Daoy (cell line): Measurements from ENCODE around the gene TFAP2A. TPM values are rescaled to one million over a fixed set of nuclear protein-coding genes. Genes with fewer than 3 reads are reported as not detected.

Source experiments
- DNase-seq: peaks from one replicate; pipeline ENCODE4 v3.0.0-alpha.2; 2015; ENCODE audit warnings: low read depth
- total RNA-seq: library from RNA; depleted of rRNA; stranded (reverse); fragments of >200 nt; shearing (Covaris generic); gene quantifications from 2 replicates; pipeline ENCODE4 v1.2.3, GENCODE V29; 2014

Gene TFAP2A
- total RNA-seq, 1 experiment from 2014 or later, result 4.5 TPM

- peak; percentile 65 for DNase-seq
Measured at GRCh38 chr6:10412461-10413261, 2.2 kb downstream of the TFAP2A start.

- peak; percentile 94 for DNase-seq
Measured at GRCh38 chr6:10411971-10412460, 2.9 kb downstream of the TFAP2A start.

- DNase-seq, result no peak
Measured at GRCh38 chr6:10411131-10411970, 3.5 kb downstream of the TFAP2A start.

- DNase-seq, result no peak
Measured at GRCh38 chr6:10410207-10411050, 4.4 kb downstream of the TFAP2A start.

GRCh38 chr6:10409731-10410206, 5.1 kb downstream of the TFAP2A start:
- DNase-seq, result no peak

GRCh38 chr6:10409233-10409721, 5.6 kb downstream of the TFAP2A start:
- DNase-seq, result no peak

GRCh38 chr6:10408457-10408856, 6.4 kb downstream of the TFAP2A start:
- no peak for DNase-seq

GRCh38 chr6:10407674-10408054, 7.2 kb downstream of the TFAP2A start:
- no peak for DNase-seq

- no peak for DNase-seq
Measured at GRCh38 chr6:10407018-10407673, 7.7 kb downstream of the TFAP2A start.

GRCh38 chr6:10406556-10406955, 8.3 kb downstream of the TFAP2A start:
- DNase-seq, result no peak

- DNase-seq, result no peak
Measured at GRCh38 chr6:10405513-10405900, 9.4 kb downstream of the TFAP2A start.

GRCh38 chr6:10404799-10405512, 9.9 kb downstream of the TFAP2A start:
- DNase-seq, result no peak

- DNase-seq, result peak; percentile 99
Measured at GRCh38 chr6:10404107-10404798, 10.6 kb downstream of the TFAP2A start.

- DNase-seq, result peak; percentile 97
Measured at GRCh38 chr6:10403385-10404106, 11.3 kb downstream of the TFAP2A start.

- DNase-seq, result no peak
Measured at GRCh38 chr6:10402648-10403311, 12.1 kb downstream of the TFAP2A start.

- DNase-seq, result no peak
Measured at GRCh38 chr6:10401632-10402223, 13.1 kb downstream of the TFAP2A start.

GRCh38 chr6:10401004-10401536, 13.8 kb downstream of the TFAP2A start:
- DNase-seq, result no peak

- no peak for DNase-seq
Measured at GRCh38 chr6:10400330-10400729, 14.5 kb downstream of the TFAP2A start.
